Right lobe of liver (tissue), 4 donors: ENCODE results near the gene PIGA.

Source experiments
- CTCF ChIP-seq, 4 donors: fragments of 200-600 bp in 3 of 4; fragments of 450-650 bp in 1 of 4; IDR thresholded peaks; one replicate each; pipeline versions ENCODE4 v1.5.1 to v1.8.0; 2016 to 2022; ENCODE audit warnings: antibody characterized with exemption in 4 of 4, mild to moderate bottlenecking in 2 of 4
- POLR2A ChIP-seq: fragments of 450-650 bp; IDR thresholded peaks from one replicate; pipeline ENCODE4 v1.6.1; 2017; ENCODE audit warnings: antibody characterized with exemption, mild to moderate bottlenecking
- donor health status: DM: no; HTN: no; CAD: no.
- donor health status: DM: no; HTN: no; CAD: no.
- donor health status: DM: no; HTN: yes; CAD: no.

GRCh38 chrX:15336023-15336413 lies 695 bp upstream of the PIGA start:
- no peak for TF ChIP-seq CTCF (IDR thresholded peaks at IDR 0.05)
- no peak for TF ChIP-seq POLR2A
